AG09319 (cell line): ENCODE data around the gene CHCHD6.
A peak's percentile ranks its signal among the peaks of the same experiment; 100 is the strongest.

Source experiments
- DNase-seq: peaks from one replicate; pipeline ENCODE4 v3.0.0-alpha.2; 2010; ENCODE audit warnings: low read depth; ENCODE audit errors: extremely low read depth
- TF ChIP-seq, protein P1 (sequence below): IDR thresholded peaks from 2 replicates; pipeline ENCODE4 v1.5.1; 2011; ENCODE audit warnings: low read depth, mild to moderate bottlenecking, inconsistent platforms, low read length, moderate library complexity

The CHCHD6 gene, protein sequence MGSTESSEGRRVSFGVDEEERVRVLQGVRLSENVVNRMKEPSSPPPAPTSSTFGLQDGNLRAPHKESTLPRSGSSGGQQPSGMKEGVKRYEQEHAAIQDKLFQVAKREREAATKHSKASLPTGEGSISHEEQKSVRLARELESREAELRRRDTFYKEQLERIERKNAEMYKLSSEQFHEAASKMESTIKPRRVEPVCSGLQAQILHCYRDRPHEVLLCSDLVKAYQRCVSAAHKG

GRCh38 chr3:126703512-126704493, at the start of gene CHCHD6:
Gene CHCHD6 (plus strand): TSS chr3:126704240. CDS start chr3:126704313, 73 bp downstream.
- DNase-seq, result peak; percentile 88
- TF ChIP-seq, protein P1, sequence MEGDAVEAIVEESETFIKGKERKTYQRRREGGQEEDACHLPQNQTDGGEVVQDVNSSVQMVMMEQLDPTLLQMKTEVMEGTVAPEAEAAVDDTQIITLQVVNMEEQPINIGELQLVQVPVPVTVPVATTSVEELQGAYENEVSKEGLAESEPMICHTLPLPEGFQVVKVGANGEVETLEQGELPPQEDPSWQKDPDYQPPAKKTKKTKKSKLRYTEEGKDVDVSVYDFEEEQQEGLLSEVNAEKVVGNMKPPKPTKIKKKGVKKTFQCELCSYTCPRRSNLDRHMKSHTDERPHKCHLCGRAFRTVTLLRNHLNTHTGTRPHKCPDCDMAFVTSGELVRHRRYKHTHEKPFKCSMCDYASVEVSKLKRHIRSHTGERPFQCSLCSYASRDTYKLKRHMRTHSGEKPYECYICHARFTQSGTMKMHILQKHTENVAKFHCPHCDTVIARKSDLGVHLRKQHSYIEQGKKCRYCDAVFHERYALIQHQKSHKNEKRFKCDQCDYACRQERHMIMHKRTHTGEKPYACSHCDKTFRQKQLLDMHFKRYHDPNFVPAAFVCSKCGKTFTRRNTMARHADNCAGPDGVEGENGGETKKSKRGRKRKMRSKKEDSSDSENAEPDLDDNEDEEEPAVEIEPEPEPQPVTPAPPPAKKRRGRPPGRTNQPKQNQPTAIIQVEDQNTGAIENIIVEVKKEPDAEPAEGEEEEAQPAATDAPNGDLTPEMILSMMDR, result peak; percentile 0; the same call in 1 of the 2 replicates

- peak; percentile 29 for DNase-seq
- TF ChIP-seq, protein P1, result no peak
Measured at GRCh38 chr3:126654571-126655383, 49.3 kb upstream of the CHCHD6 start, which contains the start of gene TXNRD3. Gene TXNRD3 (minus strand): TSS chr3:126655124.

DNA sequence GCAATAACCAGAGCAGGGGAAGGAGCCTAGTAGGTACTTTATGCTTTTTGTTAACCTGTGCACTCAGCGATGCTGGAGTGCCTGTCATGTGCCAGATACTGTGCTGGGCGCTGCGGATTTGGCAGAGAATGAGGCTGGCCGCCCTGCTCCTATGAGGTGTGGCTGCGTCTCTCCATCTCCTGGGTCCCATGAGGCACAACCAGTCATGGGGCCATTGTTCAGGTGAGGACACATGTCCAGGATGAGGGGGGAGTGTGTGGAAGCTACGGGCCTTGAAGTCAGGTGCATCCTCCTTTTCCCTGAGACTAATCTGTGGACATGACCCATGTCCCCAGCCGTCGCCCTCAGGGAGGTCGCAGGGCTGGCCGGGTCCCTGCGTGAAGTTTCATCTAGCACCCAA, 48.2 kb upstream of the CHCHD6 start:
- TF ChIP-seq, protein P1, result no peak
- no peak for DNase-seq

DNA sequence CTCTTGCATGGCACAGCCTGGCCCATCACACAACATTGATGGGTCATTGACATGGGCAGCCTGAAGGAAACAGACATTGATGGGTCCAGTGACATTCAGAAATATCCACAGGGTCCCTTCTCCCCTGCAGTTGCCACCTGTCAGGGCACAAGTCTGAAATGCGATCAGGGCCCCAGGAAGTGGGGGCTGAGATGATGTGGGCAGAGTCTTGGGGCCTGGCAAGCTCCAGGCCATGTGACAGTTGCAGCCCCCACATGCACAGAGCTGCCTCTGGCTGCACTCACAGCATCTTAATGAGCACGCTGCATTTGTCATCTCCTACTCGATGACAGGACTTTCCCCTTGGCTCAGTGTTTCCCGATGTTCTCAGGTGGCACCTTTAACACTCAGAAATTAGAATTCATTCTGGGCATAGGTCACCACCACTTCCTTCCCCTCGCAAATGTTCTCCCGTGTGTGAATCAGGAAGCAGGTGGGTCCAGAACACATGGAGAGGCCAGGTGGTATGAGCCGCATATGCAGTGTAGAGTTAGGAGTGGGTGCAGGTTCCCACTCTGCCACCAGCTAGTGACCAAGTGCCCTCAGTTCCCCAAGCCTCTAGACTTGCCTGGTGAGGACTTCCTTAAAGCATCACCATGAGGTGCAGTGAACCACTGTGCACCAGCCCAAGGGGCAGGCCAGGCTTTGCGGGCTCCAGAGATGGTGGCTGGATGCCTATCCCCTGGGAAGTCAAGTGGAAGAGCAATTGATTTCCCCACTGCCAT, 47.5 kb upstream of the CHCHD6 start:
- TF ChIP-seq, protein P1, result no peak
- no peak for DNase-seq

GRCh38 chr3:126657901-126658300, 46.1 kb upstream of the CHCHD6 start:
- DNase-seq, result no peak
- TF ChIP-seq, protein P1, result no peak

- DNase-seq, result no peak
- TF ChIP-seq, protein P1, result no peak
Measured at GRCh38 chr3:126658584-126658983, 45.5 kb upstream of the CHCHD6 start.
